Endodermal cell (in vitro differentiated cells): ENCODE measurements around the gene GBF1. TPM values are rescaled to one million over a fixed set of nuclear protein-coding genes. Genes with fewer than 3 reads are reported as not detected.
A peak's percentile ranks its signal among the peaks of the same experiment; 100 is the strongest.

Experiments used
- DNase-seq: peaks from one replicate; pipeline ENCODE4 v3.0.0-alpha.2; 2017
- H3K27ac ChIP-seq: 2 replicates; pipeline ENCODE4 v1.5.1; 2013; ENCODE audit warnings: mild to moderate bottlenecking, low read depth, low read length, moderate library complexity
- H3K27me3 ChIP-seq: 2 replicates; pipeline ENCODE4 v1.6.1; 2013; ENCODE audit warnings: mild to moderate bottlenecking, low read length, moderate library complexity; ENCODE audit not compliant: insufficient read depth, control insufficient read depth, poor library complexity, severe bottlenecking
- H3K36me3 ChIP-seq: 2 replicates; pipeline ENCODE4 v1.7.0; 2013; ENCODE audit warnings: mild to moderate bottlenecking, low read length, moderate library complexity; ENCODE audit not compliant: control insufficient read depth, insufficient read depth
- H3K4me1 ChIP-seq: one replicate; pipeline ENCODE4 v1.7.0; 2013; ENCODE audit warnings: low read length; ENCODE audit not compliant: control insufficient read depth, insufficient read depth
- H3K4me3 ChIP-seq: 2 replicates; pipeline ENCODE4 v1.5.1; 2013; ENCODE audit warnings: mild to moderate bottlenecking, low read length, moderate library complexity
- H3K9ac ChIP-seq: 2 replicates; pipeline ENCODE4 v1.6.1; 2013; ENCODE audit warnings: mild to moderate bottlenecking, low read length, moderate library complexity; ENCODE audit not compliant: poor library complexity, severe bottlenecking; ENCODE audit errors: extremely low read depth
- H3K9me3 ChIP-seq: 2 replicates; pipeline ENCODE4 v1.6.1; 2013; ENCODE audit warnings: mild to moderate bottlenecking, low read length, moderate library complexity; ENCODE audit not compliant: control insufficient read depth
- H3K27ac Mint-ChIP-seq: 2 replicates; pipeline ENCODE4 v1.8.0; 2020; ENCODE audit warnings: mixed read lengths
- H3K27me3 Mint-ChIP-seq: 2 replicates; pipeline ENCODE4 v1.8.0; 2021; ENCODE audit warnings: mild to moderate bottlenecking, mixed read lengths; ENCODE audit not compliant: insufficient read depth
- H3K36me3 Mint-ChIP-seq: 2 replicates; pipeline ENCODE4 v1.8.0; 2020; ENCODE audit warnings: low read depth, mixed read lengths
- H3K4me1 Mint-ChIP-seq: 2 replicates; pipeline ENCODE4 v1.8.0; 2020; ENCODE audit warnings: mixed read lengths
- H3K4me3 Mint-ChIP-seq: 2 replicates; pipeline ENCODE4 v1.8.0; 2020; ENCODE audit warnings: mild to moderate bottlenecking, moderate library complexity, mixed read lengths
- H3K9me3 Mint-ChIP-seq: 2 replicates; pipeline ENCODE4 v1.8.0; 2020; ENCODE audit warnings: mild to moderate bottlenecking, mixed read lengths
- WGBS, 2 experiments: methylation state at CpG; one replicate each; pipeline versions ENCODE4 v1.1.5 to v1.1.7; 2013; ENCODE audit warnings: missing lambda C conversion rate in 2 of 2, mixed read lengths in 1 of 2; ENCODE audit not compliant: insufficient coverage in 1 of 2, insufficient read length in 1 of 2; 5-methylcytosine and 5-hydroxymethylcytosine counted together
- total RNA-seq, 2 donors: library from RNA; stranded (reverse); fragmentation: NEBNext Ultra II Directional in 1 of 2; extraction: Animal tissue kit (Norgen Biotek cat#: 25700) in 1 of 2; gene quantifications; 2 replicates in 1 of 2; 3 replicates in 1 of 2; pipeline ENCODE4 v1.2.1, GENCODE V29; 2021
- TF ChIP-seq, protein P1 (sequence below): fragments of 200-600 bp; sonication (generic); conservative IDR thresholded peaks from 2 replicates; pipeline ENCODE4 v1.5.0; 2021; ENCODE audit warnings: antibody characterized with exemption, mild to moderate bottlenecking

The GBF1 gene
- total RNA-seq, 2 donors from 2014 or later: 31.1 to 31.4 TPM

DNA sequence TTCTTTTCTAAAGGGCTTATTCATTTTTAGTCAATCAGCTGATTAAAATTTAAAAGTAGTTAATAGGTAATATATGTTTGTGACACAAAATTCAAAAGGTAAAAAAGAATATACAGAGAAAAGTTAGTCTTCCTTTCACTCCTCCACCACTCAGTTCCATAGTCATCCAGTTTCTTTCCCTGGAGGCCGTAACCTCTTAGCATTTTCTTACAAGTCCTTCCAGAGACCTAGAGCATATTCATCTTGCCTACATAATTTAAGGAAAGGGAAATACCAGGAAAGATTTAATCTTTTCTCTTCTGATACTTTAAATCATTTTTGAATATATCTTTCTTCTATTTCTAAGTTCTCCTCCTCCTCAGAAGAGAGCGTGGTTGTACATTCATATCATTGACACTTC, 10.1 kb downstream of the GBF1 start:
- Histone ChIP-seq H3K27ac (no peak overlapping the region), H3K4me1 (no peaks in the 10 kb centered on the region), H3K9ac (no peak overlapping the region), H3K4me3 (no peak overlapping the region), H3K36me3 (peaks cover 30% of the 10 kb centered on the region), H3K27me3 (no peaks in the 10 kb centered on the region), H3K9me3 (no peaks in the 10 kb centered on the region)
- Mint-ChIP-seq H3K27me3 (no peaks in the 10 kb centered on the region), H3K36me3 (peaks cover 20% of the 10 kb centered on the region), H3K4me1 (no peaks in the 10 kb centered on the region), H3K27ac (no peak overlapping the region), H3K4me3 (no peak overlapping the region), H3K9me3 (no peaks in the 10 kb centered on the region)
- 92% methylated on average over 2 of the region's 2 CpGs; no CpG with 5 or more reads in 1 of the 2 experiments for WGBS, 2 experiments
- DNase-seq: no peak
- TF ChIP-seq, protein P1, sequence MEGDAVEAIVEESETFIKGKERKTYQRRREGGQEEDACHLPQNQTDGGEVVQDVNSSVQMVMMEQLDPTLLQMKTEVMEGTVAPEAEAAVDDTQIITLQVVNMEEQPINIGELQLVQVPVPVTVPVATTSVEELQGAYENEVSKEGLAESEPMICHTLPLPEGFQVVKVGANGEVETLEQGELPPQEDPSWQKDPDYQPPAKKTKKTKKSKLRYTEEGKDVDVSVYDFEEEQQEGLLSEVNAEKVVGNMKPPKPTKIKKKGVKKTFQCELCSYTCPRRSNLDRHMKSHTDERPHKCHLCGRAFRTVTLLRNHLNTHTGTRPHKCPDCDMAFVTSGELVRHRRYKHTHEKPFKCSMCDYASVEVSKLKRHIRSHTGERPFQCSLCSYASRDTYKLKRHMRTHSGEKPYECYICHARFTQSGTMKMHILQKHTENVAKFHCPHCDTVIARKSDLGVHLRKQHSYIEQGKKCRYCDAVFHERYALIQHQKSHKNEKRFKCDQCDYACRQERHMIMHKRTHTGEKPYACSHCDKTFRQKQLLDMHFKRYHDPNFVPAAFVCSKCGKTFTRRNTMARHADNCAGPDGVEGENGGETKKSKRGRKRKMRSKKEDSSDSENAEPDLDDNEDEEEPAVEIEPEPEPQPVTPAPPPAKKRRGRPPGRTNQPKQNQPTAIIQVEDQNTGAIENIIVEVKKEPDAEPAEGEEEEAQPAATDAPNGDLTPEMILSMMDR: no peak

DNA sequence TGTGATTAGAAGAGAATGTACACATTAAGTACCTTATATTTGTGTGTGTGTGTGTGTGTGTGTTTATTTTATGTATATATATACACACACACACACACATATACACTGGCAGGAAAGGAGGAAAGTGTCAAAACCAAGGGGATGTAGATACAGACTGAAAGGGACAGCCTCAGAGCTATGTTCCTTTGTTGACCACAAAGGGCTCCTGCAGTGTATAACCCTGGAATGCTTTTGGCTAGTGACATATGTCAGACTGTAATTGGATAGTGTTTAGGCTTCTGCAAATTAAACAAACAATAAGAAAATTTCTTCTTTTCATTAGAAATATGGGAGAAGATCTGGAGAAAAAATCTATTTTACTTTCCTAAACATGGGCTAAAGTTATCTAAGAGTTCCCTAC, 15.9 kb downstream of the GBF1 start:
- no peak for DNase-seq
- H3K27me3 ChIP-seq: no peaks in the 10 kb centered on the region
- Mint-ChIP-seq H3K9me3 (no peaks in the 10 kb centered on the region), H3K27ac (no peak overlapping the region), H3K4me1 (no peaks in the 10 kb centered on the region), H3K36me3 (peaks cover 26% of the 10 kb centered on the region), H3K27me3 (no peaks in the 10 kb centered on the region), H3K4me3 (no peak overlapping the region)
- H3K4me1 ChIP-seq: no peaks in the 10 kb centered on the region
- peak overlapping the region; percentile 69 for H3K27ac ChIP-seq
- H3K9ac ChIP-seq: no peak overlapping the region
- H3K36me3 ChIP-seq: peaks cover 50% of the 10 kb centered on the region
- no peaks in the 10 kb centered on the region for H3K9me3 ChIP-seq
- TF ChIP-seq, protein P1: no peak
- no peak overlapping the region for H3K4me3 ChIP-seq

DNA sequence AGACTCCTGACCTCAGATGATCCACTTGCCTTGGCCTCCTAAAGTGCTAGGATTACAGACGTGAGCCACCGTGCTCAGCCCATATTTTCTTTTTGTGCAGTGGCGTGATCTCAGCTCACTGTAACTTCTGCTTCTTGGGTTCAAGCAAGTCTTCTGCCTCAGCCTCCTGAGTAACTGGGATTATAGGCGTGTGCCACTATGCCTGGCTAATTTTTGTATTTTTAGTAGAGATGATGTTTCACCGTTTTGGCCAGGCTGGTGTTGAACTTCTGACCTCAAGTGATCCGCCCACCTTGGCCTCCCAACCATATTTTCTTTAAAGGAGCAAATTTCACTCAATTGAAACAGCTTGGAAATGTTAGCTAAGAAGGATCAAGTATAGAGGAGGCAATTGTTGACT, 16.5 kb downstream of the GBF1 start:
- Mint-ChIP-seq H3K36me3 (peaks cover 26% of the 10 kb centered on the region), H3K4me3 (no peak overlapping the region), H3K9me3 (no peaks in the 10 kb centered on the region), H3K27me3 (no peaks in the 10 kb centered on the region), H3K27ac (no peak overlapping the region), H3K4me1 (no peaks in the 10 kb centered on the region)
- no peak for DNase-seq
- H3K9me3 ChIP-seq: no peaks in the 10 kb centered on the region
- TF ChIP-seq, protein P1: no peak
- H3K27ac ChIP-seq: no peak overlapping the region
- H3K9ac ChIP-seq: no peak overlapping the region
- WGBS, 2 experiments: 93% methylated on average over 4 to 6 of the region's 6 CpGs
- no peak overlapping the region for H3K4me3 ChIP-seq
- no peaks in the 10 kb centered on the region for H3K4me1 ChIP-seq
- peaks cover 53% of the 10 kb centered on the region for H3K36me3 ChIP-seq
- H3K27me3 ChIP-seq: no peaks in the 10 kb centered on the region
